GM12878 (cell line): ENCODE results near the gene THBS1. TPM values are rescaled to one million over a fixed set of nuclear protein-coding genes. Genes with fewer than 3 reads are reported as not detected.

Experiments used
- ATAC-seq: fragments of 200-7000 bp; cut with Tn5 transposase; 3 replicates; pipeline ENCODE4 v1.9.1; 2020; ENCODE audit warnings: mild to moderate bottlenecking, moderate library complexity
- BruUV-seq: library from RNA; stranded (reverse); fragments of 400-500 nt; replicated peaks from 2 replicates; lab custom pipeline; 2021; lab: Mats Ljungman, UMichigan
- CTCF ChIA-PET: fragments of 300-600 bp; sonication (Branson Sonifier 250); formaldehyde crosslinking; extraction: SDS; loops from one replicate; lab custom pipeline; 2021; ENCODE audit warnings: inconsistent platforms; lab: Yijun Ruan, JAX
- POLR2A ChIA-PET: fragments of 350-600 bp; formaldehyde crosslinking; extraction: SDS; loops from one replicate; lab custom pipeline; 2021; ENCODE audit warnings: inconsistent platforms; lab: Charles Lee
- RAD21 ChIA-PET: fragments of 300-600 bp; sonication (Branson Sonifier 250); formaldehyde crosslinking; loops from one replicate; lab custom pipeline; 2023; ENCODE audit warnings: antibody characterized with exemption; ENCODE audit not compliant: unreplicated experiment; lab: Charles Lee
- SMC1A ChIA-PET: fragments of 300-600 bp; sonication (Branson Sonifier 250); formaldehyde crosslinking; loops from one replicate; lab custom pipeline; 2023; ENCODE audit not compliant: unreplicated experiment, uncharacterized antibody; lab: Charles Lee
- DNase-seq: peaks from one replicate; pipeline ENCODE4 v3.0.0-alpha.2; 2011; ENCODE audit warnings: low read depth, low spot score
- FAIRE-seq: peaks from 3 replicates; lab custom pipeline; 2011; peaks lifted over from hg19 to GRCh38; lab: Jason Lieb, UNC
- H2AFZ ChIP-seq: 2 replicates; pipeline ENCODE4 v1.6.0; 2011; ENCODE audit warnings: low read depth, low read length, control low read depth; ENCODE audit not compliant: control insufficient read depth
- H3K27ac ChIP-seq: 2 replicates; pipeline ENCODE4 v1.5.1; 2011; ENCODE audit warnings: control low read depth; ENCODE audit not compliant: control insufficient read depth, insufficient read depth
- H3K27me3 ChIP-seq, 2 experiments: replicated peaks in 1 of 2; 2 replicates each; pipeline versions ENCODE4 v1.6.0 to v1.6.1; 2011; ENCODE audit warnings: low read length in 1 of 2; ENCODE audit not compliant: control insufficient read depth in 2 of 2, insufficient read depth in 2 of 2
- H3K36me3 ChIP-seq, 2 experiments: 2 replicates each; pipeline ENCODE4 v1.5.1; 2011; ENCODE audit warnings: low read length in 1 of 2; ENCODE audit not compliant: control insufficient read depth in 2 of 2, insufficient read depth in 2 of 2
- H3K4me1 ChIP-seq: 2 replicates; pipeline ENCODE4 v1.6.1; 2011; ENCODE audit warnings: mild to moderate bottlenecking, low read length, moderate library complexity, mixed read lengths; ENCODE audit not compliant: control insufficient read depth, insufficient read depth
- H3K4me2 ChIP-seq: 2 replicates; pipeline ENCODE4 v1.6.0; 2011; ENCODE audit warnings: control low read depth; ENCODE audit not compliant: control insufficient read depth, insufficient read depth
- H3K4me3 ChIP-seq: fragments of 200-600 bp; sonication (generic); 2 replicates; pipeline ENCODE4 v1.5.1; 2016
- H3K79me2 ChIP-seq: 2 replicates; pipeline ENCODE4 v1.6.0; 2011; ENCODE audit warnings: low read length; ENCODE audit not compliant: control insufficient read depth, insufficient read depth
- H3K9ac ChIP-seq: 2 replicates; pipeline ENCODE4 v1.8.0; 2011; ENCODE audit warnings: low read length, control low read depth, mixed read lengths; ENCODE audit not compliant: control insufficient read depth, insufficient read depth
- H3K9me3 ChIP-seq: replicated peaks from 3 replicates; pipeline ENCODE4 v1.5.1; 2011; ENCODE audit warnings: mild to moderate bottlenecking, low read length; ENCODE audit not compliant: control insufficient read depth, insufficient read depth
- H4K20me1 ChIP-seq: 2 replicates; pipeline ENCODE4 v1.6.0; 2011; ENCODE audit not compliant: control insufficient read depth, insufficient read depth
- ELK1 ChIP-seq: IDR thresholded peaks from 2 replicates; pipeline ENCODE4 v1.6.1; 2012; ENCODE audit warnings: low read depth, low read length, improper control_type of control experiment
- IRF5 ChIP-seq: fragments of 450-650 bp; IDR thresholded peaks from 2 replicates; pipeline ENCODE4 v1.6.1; 2017; ENCODE audit warnings: borderline replicate concordance
- JUNB ChIP-seq: IDR thresholded peaks from 2 replicates; pipeline ENCODE4 v1.6.1; 2016; ENCODE audit warnings: antibody characterized with exemption, mild to moderate bottlenecking
- NR2C1 ChIP-seq: fragments of 450-650 bp; IDR thresholded peaks from 2 replicates; pipeline ENCODE4 v1.6.1; 2017; ENCODE audit warnings: antibody characterized with exemption, mild to moderate bottlenecking, moderate library complexity
- NR2C2 ChIP-seq: IDR thresholded peaks from 2 replicates; pipeline ENCODE4 v1.6.1; 2011; ENCODE audit warnings: borderline replicate concordance, low read depth; ENCODE audit not compliant: control insufficient read depth, insufficient read length
- PAX8 ChIP-seq: fragments of 450-650 bp; IDR thresholded peaks from 2 replicates; pipeline ENCODE4 v1.6.1; 2017; ENCODE audit warnings: mild to moderate bottlenecking, moderate library complexity
- POLR2AphosphoS5 ChIP-seq: IDR thresholded peaks from 2 replicates; pipeline ENCODE4 v1.6.1; 2011; ENCODE audit warnings: mild to moderate bottlenecking, low read length, inconsistent platforms
- USF1 ChIP-seq: IDR thresholded peaks from 2 replicates; pipeline ENCODE4 v1.6.1; 2011; ENCODE audit warnings: borderline replicate concordance, low read depth, mild to moderate bottlenecking, moderate library complexity, mixed read lengths, low read length; ENCODE audit not compliant: insufficient read depth; ENCODE audit errors: extremely low read length
- ZNF207 ChIP-seq: fragments of 450-650 bp; IDR thresholded peaks from 2 replicates; pipeline ENCODE4 v1.6.1; 2014; ENCODE audit warnings: antibody characterized with exemption, mild to moderate bottlenecking, borderline replicate concordance
- WGBS: methylation state at CpG from one replicate; pipeline ENCODE4 v1.1.6; 2016; ENCODE audit warnings: low lambda C conversion rate; ENCODE audit not compliant: insufficient replicate concordance, insufficient coverage; ENCODE audit errors: missing lambda C conversion rate; 5-methylcytosine and 5-hydroxymethylcytosine counted together
- in situ Hi-C: fragments of 300-500 bp; cut with MboI; formaldehyde crosslinking; loops from 9 replicates; pipeline ENCODE4 v1.14.3; 2018; ENCODE audit warnings: mixed read lengths
- intact Hi-C: fragments of 100-400 bp; cut with micrococcal nuclease; formaldehyde crosslinking; loops from one replicate; pipeline ENCODE4 v1.14.2; 2022; ENCODE audit not compliant: unreplicated experiment
- polyA plus RNA-seq, 11 experiments: library from polyadenylated mRNA; depleted of rRNA in 4 of 11; unstranded in 6 of 11; stranded (reverse) in 5 of 11; fragments of >200 nt; fragmentation: Nextera tagmentation in 4 of 11; fragmentation: Illumina TruSeq in 1 of 11; extraction: Ambion mirVana in 4 of 11; extraction: Trizol in 1 of 11; gene quantifications; 1 replicate in 1 of 11; 2 replicates in 10 of 11; pipeline versions ENCODE4 v1.2.1 to v1.2.3, GENCODE V29; 2011 to 2016; ENCODE audit warnings: inconsistent platforms in 2 of 11, missing spikeins in 2 of 11, low read depth in 1 of 11
- total RNA-seq, 4 experiments: library from RNA; depleted of rRNA in 3 of 4; stranded (reverse); fragments of >200 nt in 3 of 4; fragmentation: Illumina TruSeq in 1 of 4; extraction: Trizol in 1 of 4; gene quantifications; 2 replicates each; pipeline versions ENCODE4 v1.2.1 to v1.2.3, GENCODE V29; 2013 to 2021

THBS1 gene
- total and polyA plus RNA-seq, 10 of the 15 experiments (the other 5 are each of a cell fraction or from before 2014, with no cell fraction given), result under 0.01 to 1.5 (median 0.23) TPM; not detected in 3

- H3K9me3 ChIP-seq, result peaks cover 5% of the 10 kb centered on the region; the same call in 2 of the 3 replicates
- CTCF ChIA-PET, result no interaction called here
- RAD21 ChIA-PET, result no interaction called here
- DNase-seq (no peak), ATAC-seq (no peak), FAIRE-seq (no peak)
- H3K79me2 ChIP-seq, result no peaks in the 10 kb centered on the region
- TF ChIP-seq PAX8, result no peak
- TF ChIP-seq ELK1, result no peak
- no peak for TF ChIP-seq IRF5
- TF ChIP-seq ZNF207, result no peak
- TF ChIP-seq USF1, result no peak
- TF ChIP-seq POLR2AphosphoS5, result no peak
- TF ChIP-seq NR2C1, result no peak
- TF ChIP-seq NR2C2, result no peak
- TF ChIP-seq JUNB, result no peak
- no peaks in the 10 kb centered on the region for H4K20me1 ChIP-seq
- intact Hi-C loops (no loop called here), in situ Hi-C loops (no loop called here)
- no peaks in the 10 kb centered on the region for H3K4me1 ChIP-seq
- SMC1A ChIA-PET, result no interaction called here
- H3K36me3 ChIP-seq, result no peaks in the 10 kb centered on the region
- no peaks in the 10 kb centered on the region for H3K27me3 ChIP-seq
- H3K4me2 ChIP-seq, result no peak overlapping the region
- BruUV-seq, result no TSS peak
- no peak overlapping the region for H3K4me3 ChIP-seq
- 9% methylated on average over 2 of the region's 2 CpGs for WGBS
- POLR2A ChIA-PET, result no interaction called here
- no peak overlapping the region for H3K27ac ChIP-seq
- no peak overlapping the region for H3K9ac ChIP-seq
- H2AFZ ChIP-seq, result no peak overlapping the region
Measured at GRCh38 chr15:39613861-39614260, 33.0 kb downstream of the THBS1 start.
